Measurements from ENCODE around the gene TXLNB.

TXLNB gene

DNA sequence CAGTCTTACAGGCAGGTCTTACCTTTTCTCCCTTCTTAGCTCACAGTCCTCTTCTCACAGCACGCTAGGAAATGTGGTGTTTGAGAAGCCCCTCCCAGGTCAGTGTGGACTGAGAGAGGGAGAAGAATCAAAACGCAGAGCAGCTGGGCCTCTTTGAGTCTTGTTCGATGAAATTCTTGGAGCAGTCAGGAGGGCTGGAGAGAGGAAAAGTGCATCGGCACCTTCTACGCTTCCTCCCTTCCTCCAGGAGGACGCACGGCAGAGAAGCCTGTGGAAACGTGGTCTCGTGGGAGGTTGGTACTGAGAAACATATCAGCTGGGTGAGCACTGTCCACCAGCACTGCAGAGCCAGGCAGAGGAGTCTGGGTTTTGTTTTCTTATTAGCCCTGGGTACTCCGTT lies 52.7 kb downstream of the TXLNB start:
- TF ChIP-seq, protein P1, sequence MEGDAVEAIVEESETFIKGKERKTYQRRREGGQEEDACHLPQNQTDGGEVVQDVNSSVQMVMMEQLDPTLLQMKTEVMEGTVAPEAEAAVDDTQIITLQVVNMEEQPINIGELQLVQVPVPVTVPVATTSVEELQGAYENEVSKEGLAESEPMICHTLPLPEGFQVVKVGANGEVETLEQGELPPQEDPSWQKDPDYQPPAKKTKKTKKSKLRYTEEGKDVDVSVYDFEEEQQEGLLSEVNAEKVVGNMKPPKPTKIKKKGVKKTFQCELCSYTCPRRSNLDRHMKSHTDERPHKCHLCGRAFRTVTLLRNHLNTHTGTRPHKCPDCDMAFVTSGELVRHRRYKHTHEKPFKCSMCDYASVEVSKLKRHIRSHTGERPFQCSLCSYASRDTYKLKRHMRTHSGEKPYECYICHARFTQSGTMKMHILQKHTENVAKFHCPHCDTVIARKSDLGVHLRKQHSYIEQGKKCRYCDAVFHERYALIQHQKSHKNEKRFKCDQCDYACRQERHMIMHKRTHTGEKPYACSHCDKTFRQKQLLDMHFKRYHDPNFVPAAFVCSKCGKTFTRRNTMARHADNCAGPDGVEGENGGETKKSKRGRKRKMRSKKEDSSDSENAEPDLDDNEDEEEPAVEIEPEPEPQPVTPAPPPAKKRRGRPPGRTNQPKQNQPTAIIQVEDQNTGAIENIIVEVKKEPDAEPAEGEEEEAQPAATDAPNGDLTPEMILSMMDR (IDR thresholded peaks at IDR 0.05): no peak

- TF ChIP-seq, protein P1 (IDR thresholded peaks at IDR 0.05): no peak
Measured at GRCh38 chr6:139236105-139236504, 55.7 kb downstream of the TXLNB start.

- TF ChIP-seq, protein P1 (IDR thresholded peaks at IDR 0.05): no peak
Measured at GRCh38 chr6:139235661-139236060, 56.1 kb downstream of the TXLNB start.

DNA sequence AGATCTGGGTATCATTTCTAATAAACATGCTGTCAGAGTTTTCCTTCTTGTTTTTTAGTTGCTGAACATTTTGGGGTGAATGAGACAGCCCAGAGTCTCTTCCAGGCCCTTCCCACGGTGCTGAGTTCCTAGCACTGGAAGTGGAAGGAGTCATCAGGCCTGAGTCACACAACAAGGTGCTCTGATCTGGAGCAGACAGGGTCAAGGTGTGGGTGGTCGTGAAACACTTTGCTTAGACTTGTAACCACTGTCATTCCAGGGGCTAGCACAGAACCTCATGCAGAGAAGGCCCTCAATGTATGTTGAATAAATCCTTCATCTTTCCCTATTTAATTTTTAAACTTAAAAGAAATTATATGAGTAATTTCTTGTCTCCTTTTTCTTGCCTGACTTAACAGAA lies 60.6 kb downstream of the TXLNB start:
- TF ChIP-seq, protein P1 (IDR thresholded peaks at IDR 0.05): no peak

- TF ChIP-seq, protein P1 (IDR thresholded peaks at IDR 0.05): peak; percentile 51; the same call in 1 of the 2 replicates
Measured at GRCh38 chr6:139230391-139230840, 61.4 kb downstream of the TXLNB start.

DNA sequence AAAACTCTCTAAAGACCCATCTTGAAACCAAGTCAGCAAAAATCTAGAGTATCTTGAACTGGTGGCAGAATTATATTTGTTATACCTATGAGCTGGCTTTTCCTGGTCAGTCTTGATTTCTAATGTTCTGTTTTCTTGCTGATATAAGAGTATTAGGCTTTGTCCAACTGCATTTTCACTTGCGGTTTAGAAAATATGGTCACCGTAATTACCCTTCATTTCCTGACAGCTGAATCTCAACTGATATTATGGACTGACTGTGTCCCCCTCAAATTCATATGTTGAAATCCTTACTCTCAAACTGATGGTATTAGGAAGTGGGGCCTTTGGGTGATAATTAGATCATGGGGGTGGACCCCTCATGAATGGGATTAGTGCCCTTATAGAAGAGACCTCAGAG lies 72.1 kb downstream of the TXLNB start:
- TF ChIP-seq, protein P1 (IDR thresholded peaks at IDR 0.05): no peak

DNA sequence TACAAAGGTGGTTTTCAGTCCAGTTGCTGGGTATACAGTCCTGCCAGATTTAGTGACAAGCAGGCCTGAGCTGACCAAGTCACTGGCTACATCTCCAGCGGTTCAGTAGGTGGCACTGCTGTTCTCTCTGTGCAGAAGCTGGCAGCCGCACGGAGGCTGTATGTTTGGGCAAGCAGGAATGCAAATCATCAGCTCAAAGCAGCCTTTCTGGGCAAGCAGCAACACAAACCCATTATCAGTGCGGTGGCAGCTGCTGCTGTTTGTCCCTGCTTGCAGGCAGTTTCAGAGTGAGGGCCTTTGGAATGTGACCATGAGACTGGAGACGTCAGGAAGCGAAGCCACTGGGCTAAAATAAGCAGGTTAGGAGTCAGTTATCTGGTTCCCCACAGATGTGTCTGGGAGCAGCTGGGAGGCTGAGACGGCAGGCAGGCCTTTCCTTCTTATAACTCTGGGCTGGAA lies 72.5 kb downstream of the TXLNB start:
- TF ChIP-seq, protein P1 (IDR thresholded peaks at IDR 0.05): peak; percentile 92

DNA sequence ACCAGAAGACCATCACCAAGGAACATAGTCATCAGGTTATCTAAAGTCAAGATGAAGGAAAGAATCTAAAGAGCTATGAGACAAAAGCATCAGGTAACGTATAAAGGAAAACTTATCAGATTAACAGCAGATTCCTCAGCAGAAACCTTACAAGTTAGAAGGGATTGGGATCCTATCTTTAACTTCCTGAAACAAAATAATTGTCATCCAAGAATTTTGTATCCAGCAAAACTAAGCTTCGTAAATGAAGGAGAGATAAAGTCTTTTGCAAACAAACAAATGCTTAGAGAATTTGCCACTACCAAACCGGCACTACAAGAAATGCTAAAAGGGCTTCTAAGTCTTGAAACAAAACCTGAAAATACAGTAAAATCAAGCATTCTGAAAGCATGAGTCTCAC lies 86.0 kb downstream of the TXLNB start:
- TF ChIP-seq, protein P1 (IDR thresholded peaks at IDR 0.05): no peak
